ENCODE data around the gene EIF3L.
A peak's percentile ranks its signal among the peaks of the same experiment; 100 is the strongest.

EIF3L gene

DNA sequence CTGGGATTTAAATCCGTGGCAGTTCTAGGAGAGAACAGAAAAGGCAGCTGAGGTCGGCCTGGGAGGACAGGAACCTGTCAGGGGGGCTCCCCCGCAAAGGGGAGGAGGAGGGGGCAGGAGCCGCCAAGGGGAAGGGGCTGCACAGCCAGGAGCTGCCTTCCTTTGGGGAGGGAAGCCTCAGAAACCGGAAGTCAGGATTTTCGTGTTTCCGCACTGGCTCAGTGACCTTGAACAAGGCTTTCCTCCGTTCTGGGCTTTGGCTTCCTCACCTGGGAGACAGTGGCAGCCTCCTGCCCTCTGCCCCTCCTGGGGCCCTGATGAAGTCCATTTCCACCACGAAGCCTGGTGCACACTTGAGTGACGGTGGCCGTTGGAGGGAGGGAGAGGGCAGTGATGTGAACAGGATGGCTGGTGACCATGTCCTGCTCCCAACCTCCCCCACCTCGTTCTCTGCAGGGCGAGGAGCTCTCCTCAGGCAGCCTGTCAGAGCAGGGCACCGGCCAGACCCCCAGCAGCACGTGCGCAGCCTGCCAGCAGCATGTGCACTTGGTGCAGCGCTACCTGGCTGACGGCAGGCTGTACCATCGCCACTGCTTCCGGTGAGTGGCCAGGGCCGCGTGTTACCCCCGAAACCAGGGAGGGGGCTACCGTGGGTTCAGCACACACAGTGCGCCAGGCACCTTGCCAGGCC, 69.5 kb downstream of the EIF3L start:
- H3K4me1 Mint-ChIP-seq (ENCODE audit: low read depth) = peaks cover 6% of the 10 kb centered on the region

GRCh38 chr22:37920126-37920525, 70.9 kb downstream of the EIF3L start:
- H3K4me1 Mint-ChIP-seq (ENCODE audit: low read depth) = peaks cover 6% of the 10 kb centered on the region
- H3K36me3 Mint-ChIP-seq (ENCODE audit: low read depth) = peaks cover 11% of the 10 kb centered on the region
- H3K27me3 Mint-ChIP-seq (ENCODE audit: low read depth) = no peaks in the 10 kb centered on the region
- peak overlapping the region; percentile 58 for H3K4me3 Mint-ChIP-seq
- H3K9me3 Mint-ChIP-seq = no peaks in the 10 kb centered on the region
- H3K27ac Mint-ChIP-seq = peak overlapping the region; percentile 92

More for the DNA sequence above, 69.5 kb downstream of the EIF3L start:
- Mint-ChIP-seq H3K9me3 (no peaks in the 10 kb centered on the region), H3K4me3 (no peak overlapping the region), H3K27me3 (ENCODE audit: low read depth) (no peaks in the 10 kb centered on the region), H3K36me3 (ENCODE audit: low read depth) (peaks cover 11% of the 10 kb centered on the region), H3K27ac (no peak overlapping the region)

GRCh38 chr22:37922191-37922590, 73.0 kb downstream of the EIF3L start:
- H3K4me1 Mint-ChIP-seq (ENCODE audit: low read depth) = peaks cover 6% of the 10 kb centered on the region
- no peaks in the 10 kb centered on the region for H3K27me3 Mint-ChIP-seq (ENCODE audit: low read depth)
- H3K9me3 Mint-ChIP-seq = no peaks in the 10 kb centered on the region
- H3K36me3 Mint-ChIP-seq (ENCODE audit: low read depth) = peaks cover 8% of the 10 kb centered on the region
- no peak overlapping the region for H3K4me3 Mint-ChIP-seq
- H3K27ac Mint-ChIP-seq = no peak overlapping the region

DNA sequence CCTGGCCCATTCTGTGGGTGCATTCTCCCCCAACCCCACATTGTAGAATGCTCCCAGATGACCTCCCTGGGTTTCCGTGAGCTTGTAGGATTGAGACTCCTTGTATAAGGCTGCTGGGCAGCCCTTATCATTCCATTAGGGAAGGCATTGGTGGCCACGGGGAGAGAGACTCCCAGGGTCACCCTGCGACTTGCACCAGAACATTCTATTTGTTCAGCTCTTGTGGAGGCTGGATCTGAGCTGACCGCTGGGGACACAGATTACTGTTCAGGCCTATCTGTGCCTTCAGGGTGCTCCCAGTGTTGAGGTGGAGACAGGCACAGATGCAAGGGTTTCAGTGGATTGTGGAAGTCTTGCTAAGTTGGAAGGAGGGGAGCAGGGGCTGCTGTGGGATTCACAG, 74.7 kb downstream of the EIF3L start:
- no peak overlapping the region for H3K27ac Mint-ChIP-seq
- H3K36me3 Mint-ChIP-seq (ENCODE audit: low read depth) = peaks cover 13% of the 10 kb centered on the region
- no peak overlapping the region for H3K4me3 Mint-ChIP-seq
- H3K4me1 Mint-ChIP-seq (ENCODE audit: low read depth) = peaks cover 6% of the 10 kb centered on the region
- no peaks in the 10 kb centered on the region for H3K9me3 Mint-ChIP-seq
- H3K27me3 Mint-ChIP-seq (ENCODE audit: low read depth) = no peaks in the 10 kb centered on the region

DNA sequence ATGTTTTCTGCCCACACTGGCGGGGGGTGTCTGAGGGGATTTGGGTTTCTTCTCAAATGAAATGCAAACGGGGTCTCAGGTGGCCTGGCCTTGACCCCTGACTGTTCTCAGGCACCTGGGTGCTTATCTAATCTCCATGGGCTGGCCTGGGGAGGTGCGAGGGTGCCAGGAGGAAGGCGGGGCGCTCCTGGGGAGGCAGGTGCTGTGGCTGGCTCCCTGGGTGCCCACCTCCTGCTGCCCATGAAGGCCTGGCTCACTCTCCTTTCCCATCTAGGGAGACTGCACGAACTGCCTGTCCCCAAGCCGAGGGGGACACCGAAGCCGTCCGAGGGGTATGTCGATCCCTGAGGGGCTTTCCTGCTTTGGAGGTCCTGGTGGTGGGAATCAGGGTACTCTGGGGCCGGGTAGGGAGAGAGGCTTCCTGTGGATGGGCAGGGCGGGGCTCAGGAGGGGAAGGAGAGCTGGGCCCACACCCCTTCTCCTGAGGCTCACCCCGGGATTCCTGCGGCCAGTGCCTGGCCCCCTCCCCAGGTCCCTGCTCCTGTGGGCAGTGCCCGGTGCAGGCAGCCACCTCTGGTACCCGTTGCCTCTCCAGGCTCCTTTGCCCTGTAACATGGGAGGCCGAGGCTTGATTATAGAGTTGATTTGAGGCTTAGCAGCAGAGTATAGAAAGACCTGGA, 75.3 kb downstream of the EIF3L start:
- Mint-ChIP-seq H3K27me3 (ENCODE audit: low read depth) (no peaks in the 10 kb centered on the region), H3K27ac (no peak overlapping the region), H3K4me3 (no peak overlapping the region), H3K4me1 (ENCODE audit: low read depth) (peaks cover 6% of the 10 kb centered on the region), H3K36me3 (ENCODE audit: low read depth) (peaks cover 17% of the 10 kb centered on the region), H3K9me3 (no peaks in the 10 kb centered on the region)

DNA sequence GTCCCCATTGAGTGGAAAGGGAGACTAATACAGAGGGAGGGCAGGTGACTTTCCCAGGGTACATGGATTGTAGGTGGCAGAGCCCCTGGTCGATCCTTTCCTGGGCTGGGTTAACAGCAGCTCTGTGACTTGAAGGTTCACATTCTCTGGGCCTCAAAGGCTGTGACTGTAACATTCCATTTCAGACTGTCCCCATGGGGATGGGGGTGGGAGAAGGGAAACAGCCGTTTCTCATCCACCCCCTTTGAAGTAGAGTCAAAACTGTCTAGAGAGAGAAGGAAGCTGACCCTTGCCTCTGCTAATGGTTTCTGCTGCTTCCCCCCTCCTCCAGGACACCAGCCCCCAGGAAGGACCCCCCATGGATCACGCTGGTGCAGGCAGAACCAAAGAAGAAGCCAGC, 76.1 kb downstream of the EIF3L start:
- no peaks in the 10 kb centered on the region for H3K27me3 Mint-ChIP-seq (ENCODE audit: low read depth)
- no peaks in the 10 kb centered on the region for H3K9me3 Mint-ChIP-seq
- peaks cover 13% of the 10 kb centered on the region for H3K36me3 Mint-ChIP-seq (ENCODE audit: low read depth)
- peaks cover 1% of the 10 kb centered on the region for H3K4me1 Mint-ChIP-seq (ENCODE audit: low read depth)
- H3K4me3 Mint-ChIP-seq = no peak overlapping the region
- no peak overlapping the region for H3K27ac Mint-ChIP-seq

GRCh38 chr22:37925767-37926166, 76.5 kb downstream of the EIF3L start:
- Mint-ChIP-seq H3K27ac (no peak overlapping the region), H3K4me1 (ENCODE audit: low read depth) (peaks cover 1% of the 10 kb centered on the region), H3K27me3 (ENCODE audit: low read depth) (no peaks in the 10 kb centered on the region)

DNA sequence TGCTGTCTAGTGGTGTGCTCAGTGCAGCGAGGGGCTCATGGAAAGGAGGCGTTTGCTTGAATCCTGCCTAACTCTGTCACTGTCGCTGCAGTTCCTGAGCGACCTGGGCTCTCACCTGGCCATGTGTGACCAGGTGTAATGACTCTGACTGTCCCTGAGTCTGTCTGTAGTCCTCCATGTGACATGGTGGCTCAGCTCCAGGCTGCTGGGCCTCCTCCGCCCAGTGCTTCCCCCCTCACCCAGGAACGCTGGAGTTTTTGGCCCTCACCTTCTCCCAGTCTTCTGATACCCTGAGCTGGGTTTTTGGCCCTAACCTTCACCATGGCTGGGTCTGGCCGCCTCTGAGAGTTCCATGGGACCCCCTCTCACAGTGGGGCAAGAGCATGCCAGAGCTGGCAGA, 77.1 kb downstream of the EIF3L start:
- Mint-ChIP-seq H3K36me3 (ENCODE audit: low read depth) (peaks cover 13% of the 10 kb centered on the region), H3K27me3 (ENCODE audit: low read depth) (no peaks in the 10 kb centered on the region), H3K4me1 (ENCODE audit: low read depth) (peaks cover 1% of the 10 kb centered on the region)

More at GRCh38 chr22:37925767-37926166, 76.5 kb downstream of the EIF3L start:
- no peak overlapping the region for H3K4me3 Mint-ChIP-seq
- H3K9me3 Mint-ChIP-seq = no peaks in the 10 kb centered on the region
- H3K36me3 Mint-ChIP-seq (ENCODE audit: low read depth) = peaks cover 13% of the 10 kb centered on the region

GRCh38 chr22:37926771-37927636, 77.8 kb downstream of the EIF3L start:
- Mint-ChIP-seq H3K4me1 (ENCODE audit: low read depth) (no peaks in the 10 kb centered on the region), H3K27ac (no peak overlapping the region), H3K27me3 (ENCODE audit: low read depth) (no peaks in the 10 kb centered on the region), H3K9me3 (no peaks in the 10 kb centered on the region), H3K4me3 (no peak overlapping the region), H3K36me3 (ENCODE audit: low read depth) (peaks cover 13% of the 10 kb centered on the region)

More for the DNA sequence above, 77.1 kb downstream of the EIF3L start:
- no peak overlapping the region for H3K4me3 Mint-ChIP-seq
- no peak overlapping the region for H3K27ac Mint-ChIP-seq
- H3K9me3 Mint-ChIP-seq = no peaks in the 10 kb centered on the region

DNA sequence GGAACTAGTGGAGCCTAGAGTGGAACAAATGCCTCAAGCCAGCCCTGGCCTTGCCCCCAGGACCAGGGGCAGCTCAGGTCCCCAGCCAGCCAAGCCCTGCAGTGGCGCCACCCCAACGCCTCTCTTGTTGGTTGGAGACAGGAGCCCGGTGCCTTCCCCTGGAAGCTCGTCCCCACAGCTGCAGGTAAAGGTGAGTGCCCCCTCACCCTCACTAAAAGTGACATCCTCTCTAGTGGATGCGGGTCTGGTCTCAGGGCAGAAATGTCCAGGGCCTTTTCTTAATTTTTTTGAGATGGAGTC, 78.4 kb downstream of the EIF3L start:
- Mint-ChIP-seq H3K4me1 (ENCODE audit: low read depth) (no peaks in the 10 kb centered on the region), H3K9me3 (no peaks in the 10 kb centered on the region), H3K4me3 (no peak overlapping the region), H3K36me3 (ENCODE audit: low read depth) (peaks cover 14% of the 10 kb centered on the region), H3K27ac (no peak overlapping the region), H3K27me3 (ENCODE audit: low read depth) (no peaks in the 10 kb centered on the region)

DNA sequence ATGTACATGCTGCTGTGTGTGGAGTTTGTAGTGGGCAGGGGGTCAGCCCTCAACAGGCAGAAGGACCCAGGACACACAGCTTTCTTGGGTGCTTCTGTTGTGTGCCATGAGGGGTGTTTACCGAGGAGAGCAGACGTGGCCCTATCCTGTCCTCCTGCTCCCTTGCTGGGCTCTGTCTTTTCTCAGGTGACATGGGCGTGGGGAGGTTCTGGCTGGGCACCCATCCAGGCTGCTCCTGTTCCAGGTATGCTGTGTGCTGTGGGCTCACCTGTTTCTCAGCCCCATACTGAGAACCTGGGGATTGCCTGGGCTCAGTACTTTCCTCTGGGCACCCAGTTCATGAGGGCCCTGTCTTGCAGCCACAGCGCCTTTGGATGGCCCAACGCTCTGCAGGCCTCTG, 80.2 kb downstream of the EIF3L start:
- peaks cover 11% of the 10 kb centered on the region for H3K4me1 Mint-ChIP-seq (ENCODE audit: low read depth)

GRCh38 chr22:37930270-37930951, 81.2 kb downstream of the EIF3L start:
- no peaks in the 10 kb centered on the region for H3K9me3 Mint-ChIP-seq
- H3K4me1 Mint-ChIP-seq (ENCODE audit: low read depth) = peaks cover 11% of the 10 kb centered on the region
- peaks cover 21% of the 10 kb centered on the region for H3K36me3 Mint-ChIP-seq (ENCODE audit: low read depth)
- H3K27me3 Mint-ChIP-seq (ENCODE audit: low read depth) = no peaks in the 10 kb centered on the region
- H3K4me3 Mint-ChIP-seq = no peak overlapping the region
- no peak overlapping the region for H3K27ac Mint-ChIP-seq

More for the DNA sequence above, 80.2 kb downstream of the EIF3L start:
- H3K27ac Mint-ChIP-seq = no peak overlapping the region
- H3K27me3 Mint-ChIP-seq (ENCODE audit: low read depth) = no peaks in the 10 kb centered on the region
- no peak overlapping the region for H3K4me3 Mint-ChIP-seq
- H3K9me3 Mint-ChIP-seq = no peaks in the 10 kb centered on the region
- peaks cover 21% of the 10 kb centered on the region for H3K36me3 Mint-ChIP-seq (ENCODE audit: low read depth)

- peaks cover 21% of the 10 kb centered on the region for H3K36me3 Mint-ChIP-seq (ENCODE audit: low read depth)
- no peaks in the 10 kb centered on the region for H3K9me3 Mint-ChIP-seq
- no peak overlapping the region for H3K4me3 Mint-ChIP-seq
- peaks cover 11% of the 10 kb centered on the region for H3K4me1 Mint-ChIP-seq (ENCODE audit: low read depth)
- no peaks in the 10 kb centered on the region for H3K27me3 Mint-ChIP-seq (ENCODE audit: low read depth)
- H3K27ac Mint-ChIP-seq = no peak overlapping the region
Observed at GRCh38 chr22:37930952-37931440, 81.8 kb downstream of the EIF3L start.

DNA sequence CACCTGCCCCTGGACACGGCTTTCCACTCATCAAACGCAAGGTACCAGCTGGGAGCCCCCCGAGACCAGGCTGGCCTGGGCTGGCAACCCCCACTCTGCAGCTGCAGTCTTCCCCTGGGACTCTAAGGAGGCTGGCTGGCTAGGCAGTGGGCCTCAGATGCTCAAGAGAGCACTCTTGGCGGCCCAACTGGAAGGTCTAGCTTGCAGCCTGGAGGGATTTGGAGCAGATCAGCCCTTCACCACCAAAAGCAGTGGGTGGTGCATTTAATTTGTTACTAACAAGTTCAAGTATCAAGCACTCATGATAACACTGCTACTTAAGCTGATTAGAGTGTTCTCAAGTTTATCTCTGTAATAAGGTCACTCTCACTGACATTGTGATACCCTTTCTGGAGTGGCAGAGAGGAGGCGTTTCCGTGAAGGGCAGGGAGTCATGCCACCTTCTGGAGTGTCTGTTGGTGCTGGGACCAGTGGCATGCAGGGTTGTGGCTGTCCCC, 82.7 kb downstream of the EIF3L start:
- Mint-ChIP-seq H3K36me3 (ENCODE audit: low read depth) (peaks cover 21% of the 10 kb centered on the region), H3K27me3 (ENCODE audit: low read depth) (no peaks in the 10 kb centered on the region), H3K4me1 (ENCODE audit: low read depth) (peaks cover 11% of the 10 kb centered on the region), H3K27ac (no peak overlapping the region), H3K4me3 (no peak overlapping the region), H3K9me3 (no peaks in the 10 kb centered on the region)
